Right cardiac atrium (tissue), 5 donors: ENCODE data around the gene CDC73. TPM values are rescaled to one million over a fixed set of nuclear protein-coding genes. Genes with fewer than 3 reads are reported as not detected.

Source experiments
- ATAC-seq, 2 donors: fragments of 200-7000 bp; cut with Tn5 transposase; one replicate each; pipeline versions ENCODE4 v1.8.0 to v1.9.1; 2020; ENCODE audit warnings: moderate library complexity in 2 of 2, mild to moderate bottlenecking in 1 of 2
- DNase-seq, 3 donors: peaks; one replicate each; pipeline ENCODE4 v3.0.0-alpha.2; 2020
- H3K27ac ChIP-seq: one replicate; pipeline ENCODE4 v1.5.1; 2013; ENCODE audit warnings: mild to moderate bottlenecking, low read length, control low read depth, moderate library complexity
- H3K27me3 ChIP-seq: one replicate; pipeline ENCODE4 v1.6.1; 2013; ENCODE audit not compliant: control insufficient read depth, insufficient read depth
- H3K4me1 ChIP-seq: one replicate; pipeline ENCODE4 v1.6.1; 2013; ENCODE audit warnings: low read length; ENCODE audit not compliant: control insufficient read depth, insufficient read depth
- H3K4me3 ChIP-seq: one replicate; pipeline ENCODE4 v1.5.1; 2013; ENCODE audit warnings: low read length, control low read depth
- H3K9me3 ChIP-seq: one replicate; pipeline ENCODE4 v1.6.1; 2013; ENCODE audit warnings: low read length; ENCODE audit not compliant: control insufficient read depth
- WGBS: extraction: QIAGEN DNeasy Blood & Tissue Kit; methylation state at CpG from one replicate; pipeline ENCODE4 v1.1.7; 2013; 5-methylcytosine and 5-hydroxymethylcytosine counted together
- intact Hi-C, 4 donors: fragments of 100-400 bp; cut with DNase I; formaldehyde crosslinking; loops; one replicate each; pipeline versions ENCODE4 v1.11.0 to v1.14.0; 2022 to 2023
- polyA plus RNA-seq: library from polyadenylated mRNA; stranded (reverse); fragments of 200-250 nt; gene quantifications from one replicate; pipeline ENCODE4 v1.2.3, GENCODE V29; 2013
- total RNA-seq, 4 donors: library from RNA; stranded (reverse); fragmentation: NEBNext Ultra II Directional; extraction: Animal tissue kit (Norgen Biotek cat#: 25700); gene quantifications; one replicate each; pipeline ENCODE4 v1.2.1, GENCODE V29; 2021
- donor health status: healthy with polysubstance abuse.
- donor health status: DM: no; HTN: yes; CAD: no.
- donor health status: DM: no; HTN: no; CAD: no.
- donor health status: DM: no; HTN: yes; CAD: no; lungs with severe emphysema.
- donor health status: DM: yes; HTN: yes; CAD: no.

Gene CDC73
- total and polyA plus RNA-seq, 5 donors, result 12.4 to 60.9 (median 55.2) TPM

- H3K4me1 ChIP-seq, result no peaks in the 10 kb centered on the region
- intact Hi-C loops, result no loop called here
- no peak overlapping the region for H3K4me3 ChIP-seq
- DNase-seq, result no peak
- 75% methylated on average over 7 of the region's 7 CpGs for WGBS
- no peaks in the 10 kb centered on the region for H3K27me3 ChIP-seq
- H3K9me3 ChIP-seq, result no peaks in the 10 kb centered on the region
- no peak for ATAC-seq
- H3K27ac ChIP-seq, result no peak overlapping the region
Observed at GRCh38 chr1:193140254-193140653, 18.4 kb downstream of the CDC73 start.

DNA sequence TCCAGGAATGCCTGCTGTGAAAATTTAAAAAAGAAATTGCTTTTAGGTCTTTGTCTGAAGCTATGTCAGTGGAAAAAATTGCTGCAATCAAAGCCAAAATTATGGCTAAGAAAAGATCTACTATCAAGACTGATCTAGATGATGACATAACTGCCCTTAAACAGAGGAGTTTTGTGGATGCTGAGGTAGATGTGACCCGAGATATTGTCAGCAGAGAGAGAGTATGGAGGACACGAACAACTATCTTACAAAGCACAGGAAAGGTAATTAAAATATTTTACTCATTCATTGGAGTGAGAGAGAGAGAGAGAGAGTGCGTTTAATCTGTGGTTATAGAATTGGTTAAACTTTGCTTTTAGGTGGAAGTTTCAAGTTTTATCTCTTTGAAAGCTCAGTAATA, 20.0 kb downstream of the CDC73 start:
- no peaks in the 10 kb centered on the region for H3K9me3 ChIP-seq
- no peaks in the 10 kb centered on the region for H3K4me1 ChIP-seq
- 71% methylated on average over 3 of the region's 3 CpGs for WGBS
- H3K27ac ChIP-seq, result no peak overlapping the region
- no peak for DNase-seq
- H3K27me3 ChIP-seq, result no peaks in the 10 kb centered on the region
- intact Hi-C loops, result no loop called here
- ATAC-seq, result no peak
- H3K4me3 ChIP-seq, result no peak overlapping the region

DNA sequence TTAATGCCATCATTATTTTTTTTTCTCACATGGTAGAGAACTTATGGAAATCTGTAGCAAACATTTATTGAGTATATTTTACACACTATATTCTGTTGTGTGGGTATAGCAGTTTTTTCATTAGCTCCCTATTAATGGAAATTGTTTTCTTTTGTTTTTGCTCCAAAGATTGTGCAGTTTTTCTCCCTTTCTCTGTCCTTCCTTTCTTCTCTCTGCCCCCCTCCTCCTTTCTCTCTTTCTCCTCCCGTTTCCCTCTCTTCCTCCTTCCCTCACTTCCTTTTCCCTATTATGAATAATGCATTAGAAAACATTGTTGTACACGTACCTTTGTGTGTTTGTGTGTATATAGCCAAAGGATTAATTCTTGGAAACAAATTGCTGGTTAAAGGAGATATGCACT, 20.6 kb downstream of the CDC73 start:
- H3K4me3 ChIP-seq, result no peak overlapping the region
- H3K27me3 ChIP-seq, result no peaks in the 10 kb centered on the region
- DNase-seq (no peak), ATAC-seq (no peak)
- H3K4me1 ChIP-seq, result no peaks in the 10 kb centered on the region
- no peaks in the 10 kb centered on the region for H3K9me3 ChIP-seq
- H3K27ac ChIP-seq, result no peak overlapping the region
- WGBS, result 50% methylated on average over 2 of the region's 2 CpGs
- intact Hi-C loops, result no loop called here

- H3K4me3 ChIP-seq, result no peak overlapping the region
- no peaks in the 10 kb centered on the region for H3K4me1 ChIP-seq
- no peak for DNase-seq
- no peak for ATAC-seq
- no peaks in the 10 kb centered on the region for H3K9me3 ChIP-seq
- H3K27me3 ChIP-seq, result no peaks in the 10 kb centered on the region
- intact Hi-C loops, result no loop called here
- 77% methylated on average over 1 of the region's 1 CpG for WGBS
- no peak overlapping the region for H3K27ac ChIP-seq
Observed at GRCh38 chr1:193143285-193143684, 21.5 kb downstream of the CDC73 start.

GRCh38 chr1:193144361-193144938, 22.6 kb downstream of the CDC73 start:
- DNase-seq (no peak), ATAC-seq (no peak)
- Histone ChIP-seq H3K4me1 (no peaks in the 10 kb centered on the region), H3K27me3 (no peaks in the 10 kb centered on the region), H3K27ac (no peak overlapping the region), H3K4me3 (no peak overlapping the region), H3K9me3 (no peaks in the 10 kb centered on the region)
- WGBS, result 76% methylated on average over 5 of the region's 5 CpGs
- intact Hi-C loops, result no loop called here

DNA sequence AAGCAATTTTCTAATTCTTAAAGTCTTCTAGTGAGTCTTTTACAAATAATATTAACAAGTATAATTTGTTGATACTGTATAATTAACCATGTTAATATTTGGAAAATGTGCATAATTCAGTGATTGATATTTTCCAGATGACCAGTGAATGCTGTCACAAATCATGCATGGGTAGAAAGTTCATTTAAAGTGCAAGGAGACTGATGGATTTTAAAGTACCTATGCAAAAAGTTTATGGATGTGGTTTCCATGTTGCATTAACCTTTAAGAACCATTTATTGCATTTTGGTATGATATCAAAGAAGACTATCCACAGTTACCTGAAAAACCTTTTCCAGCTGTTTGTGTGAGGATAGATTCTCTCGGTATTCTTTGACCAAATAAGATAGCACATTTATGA, 23.2 kb downstream of the CDC73 start:
- Histone ChIP-seq H3K27me3 (no peaks in the 10 kb centered on the region), H3K4me3 (no peak overlapping the region), H3K9me3 (no peaks in the 10 kb centered on the region), H3K27ac (no peak overlapping the region), H3K4me1 (no peaks in the 10 kb centered on the region)
- DNase-seq (no peak), ATAC-seq (no peak)
- 81% methylated on average over 1 of the region's 1 CpG for WGBS
- intact Hi-C loops, result no loop called here

- ATAC-seq (no peak), DNase-seq (no peak)
- H3K9me3 ChIP-seq, result no peaks in the 10 kb centered on the region
- intact Hi-C loops, result no loop called here
- H3K4me3 ChIP-seq, result no peak overlapping the region
- WGBS, result 94% methylated on average over 3 of the region's 3 CpGs
- H3K27me3 ChIP-seq, result no peaks in the 10 kb centered on the region
- no peaks in the 10 kb centered on the region for H3K4me1 ChIP-seq
- H3K27ac ChIP-seq, result no peak overlapping the region
Observed at GRCh38 chr1:193156117-193156821, 34.4 kb downstream of the CDC73 start.

GRCh38 chr1:193156822-193157142, 35.0 kb downstream of the CDC73 start:
- Histone ChIP-seq H3K27ac (no peak overlapping the region), H3K27me3 (no peaks in the 10 kb centered on the region), H3K4me3 (no peak overlapping the region), H3K4me1 (no peaks in the 10 kb centered on the region), H3K9me3 (no peaks in the 10 kb centered on the region)
- WGBS, result 88% methylated on average over 3 of the region's 3 CpGs
- DNase-seq (no peak), ATAC-seq (no peak)
- intact Hi-C loops, result no loop called here

GRCh38 chr1:193157360-193157759, 35.5 kb downstream of the CDC73 start:
- no peaks in the 10 kb centered on the region for H3K4me1 ChIP-seq
- intact Hi-C loops, result no loop called here

GRCh38 chr1:193176113-193176512, 54.3 kb downstream of the CDC73 start:
- DNase-seq, result no peak
- intact Hi-C loops, result no loop called here
- 76% methylated on average over 1 of the region's 1 CpG for WGBS
- H3K27ac ChIP-seq, result no peak overlapping the region
- no peak for ATAC-seq
- no peaks in the 10 kb centered on the region for H3K27me3 ChIP-seq
- no peaks in the 10 kb centered on the region for H3K9me3 ChIP-seq
- no peak overlapping the region for H3K4me3 ChIP-seq
- H3K4me1 ChIP-seq, result no peaks in the 10 kb centered on the region

More at GRCh38 chr1:193157360-193157759, 35.5 kb downstream of the CDC73 start:
- DNase-seq (no peak), ATAC-seq (no peak)
- Histone ChIP-seq H3K9me3 (no peaks in the 10 kb centered on the region), H3K27ac (no peak overlapping the region), H3K4me3 (no peak overlapping the region), H3K27me3 (no peaks in the 10 kb centered on the region)
- WGBS, result 64% methylated on average over 2 of the region's 2 CpGs

- no peak for ATAC-seq
- H3K27me3 ChIP-seq, result no peaks in the 10 kb centered on the region
- no peak for DNase-seq
- no peak overlapping the region for H3K27ac ChIP-seq
- no peaks in the 10 kb centered on the region for H3K4me1 ChIP-seq
- intact Hi-C loops, result no loop called here
- no peak overlapping the region for H3K4me3 ChIP-seq
- H3K9me3 ChIP-seq, result no peaks in the 10 kb centered on the region
Observed at GRCh38 chr1:193176788-193177187, 55.0 kb downstream of the CDC73 start.

- DNase-seq (no peak), ATAC-seq (no peak)
- no peaks in the 10 kb centered on the region for H3K9me3 ChIP-seq
- 49% methylated on average over 4 of the region's 4 CpGs for WGBS
- no peak overlapping the region for H3K4me3 ChIP-seq
- no peaks in the 10 kb centered on the region for H3K27me3 ChIP-seq
- intact Hi-C loops, result no loop called here
- H3K4me1 ChIP-seq, result no peaks in the 10 kb centered on the region
- no peak overlapping the region for H3K27ac ChIP-seq
Observed at GRCh38 chr1:193179094-193179493, 57.3 kb downstream of the CDC73 start.
